Hepatocyte (in vitro differentiated cells): Measurements from ENCODE around the gene ZBTB44.

Experiments
- CTCF ChIP-seq: fragments of 200-600 bp; sonication (generic); IDR thresholded peaks from 2 replicates; pipeline ENCODE4 v1.5.1; 2016; ENCODE audit warnings: antibody characterized with exemption, mild to moderate bottlenecking; ENCODE audit not compliant: poor library complexity
- EZH2 ChIP-seq: fragments of 200-600 bp; sonication (generic); IDR thresholded peaks from 2 replicates; pipeline ENCODE4 v1.6.1; 2016; ENCODE audit warnings: antibody characterized with exemption, mild to moderate bottlenecking, borderline replicate concordance

GRCh38 chr11:130220311-130221035, 94.2 kb downstream of the ZBTB44 start:
- TF ChIP-seq CTCF (no peak), EZH2 (no peak)
